ENCODE measurements around the gene RETREG1.

GRCh38 chr5:16480821-16481538 lies 135.8 kb downstream of the RETREG1 start:
- no peak for TF ChIP-seq CTCF (IDR thresholded peaks at IDR 0.05)
- no peak for TF ChIP-seq POLR2A (IDR thresholded peaks at IDR 0.05)

Measured in Peyer's patch (tissue), 4 donors.